Measurements from ENCODE around the gene TAF1D.
"Not testable (repeated sequence)": the region's sequence is repeated elsewhere in the genome, so short reads cannot be mapped to it uniquely, and the experiment has no call there.

Gene TAF1D

GRCh38 chr11:93746101-93746500 lies 4.8 kb upstream of the TAF1D start:
- no peak for DNase-seq

DNA sequence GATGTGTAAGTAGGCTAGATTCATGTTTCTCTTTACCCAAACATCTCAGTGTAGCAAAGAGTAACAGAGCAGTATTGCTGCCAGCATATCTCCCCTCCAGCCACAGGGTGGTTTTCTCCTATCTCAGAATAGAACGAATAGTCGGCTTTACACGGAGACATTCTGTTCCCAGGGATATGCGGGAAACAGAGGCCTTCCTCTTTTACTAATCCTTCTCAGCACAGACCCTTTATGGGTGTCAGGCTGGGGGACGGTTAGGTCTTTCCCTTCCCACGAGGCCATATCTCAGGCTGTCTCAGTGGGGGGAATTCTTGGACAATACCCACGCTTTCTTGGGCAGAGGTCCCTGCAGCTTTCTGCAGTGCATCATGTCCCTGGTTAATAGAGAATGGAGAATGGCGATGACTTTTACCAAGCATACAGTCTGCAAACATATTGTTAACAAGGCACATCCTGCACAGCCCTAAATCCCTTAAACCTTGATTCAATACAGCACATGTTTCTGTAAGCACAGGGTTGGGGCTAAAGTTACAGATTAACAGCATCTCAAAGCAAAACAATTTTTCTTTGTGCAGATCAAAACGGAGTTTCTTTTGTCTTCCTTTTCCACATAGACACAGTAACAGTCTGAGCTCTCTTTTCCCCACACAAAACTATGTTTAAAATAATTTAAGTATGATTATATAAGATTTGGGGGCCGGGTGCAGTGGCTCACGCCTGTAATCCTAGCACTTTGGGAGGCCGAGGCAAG lies 3.9 kb upstream of the TAF1D start:
- not testable (repeated sequence) for DNase-seq

DNA sequence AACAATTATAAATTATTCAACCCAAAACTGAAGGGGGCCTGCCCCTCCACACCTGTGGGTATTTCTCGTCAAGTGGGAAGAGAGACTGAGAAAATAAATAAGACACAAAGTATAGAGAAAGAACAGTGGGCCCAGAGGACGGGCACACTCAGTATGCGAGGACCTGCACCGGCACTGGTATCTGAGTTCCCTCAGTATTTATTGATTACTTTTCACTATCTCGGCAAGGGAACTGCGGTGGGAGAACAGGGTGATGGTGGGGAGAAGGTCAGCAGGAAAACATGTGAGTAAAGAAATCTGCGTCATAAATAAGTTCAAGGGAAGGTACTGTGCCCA lies 3.3 kb upstream of the TAF1D start:
- DNase-seq: no peak

- DNase-seq: no peak
Observed at GRCh38 chr11:93743291-93743690, 2.0 kb upstream of the TAF1D start.

DNA sequence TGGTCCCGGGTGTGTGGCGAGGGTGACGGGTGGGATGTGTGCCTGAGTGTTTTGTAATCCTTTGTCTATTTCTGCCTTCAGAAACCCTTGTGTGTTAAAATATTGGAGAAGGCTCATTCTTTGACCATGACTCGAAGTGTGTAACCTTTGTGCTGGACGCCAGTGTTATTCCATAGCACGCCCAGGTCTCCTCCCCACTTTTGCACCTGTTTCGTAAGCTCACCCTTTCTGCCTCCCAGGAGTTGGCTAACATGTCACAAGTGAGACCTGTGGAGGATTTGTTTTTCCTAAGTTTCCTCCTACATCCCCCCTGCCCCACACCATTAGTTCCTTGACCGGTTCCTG lies 559 bp upstream of the TAF1D start:
- DNase-seq: no peak

DNA sequence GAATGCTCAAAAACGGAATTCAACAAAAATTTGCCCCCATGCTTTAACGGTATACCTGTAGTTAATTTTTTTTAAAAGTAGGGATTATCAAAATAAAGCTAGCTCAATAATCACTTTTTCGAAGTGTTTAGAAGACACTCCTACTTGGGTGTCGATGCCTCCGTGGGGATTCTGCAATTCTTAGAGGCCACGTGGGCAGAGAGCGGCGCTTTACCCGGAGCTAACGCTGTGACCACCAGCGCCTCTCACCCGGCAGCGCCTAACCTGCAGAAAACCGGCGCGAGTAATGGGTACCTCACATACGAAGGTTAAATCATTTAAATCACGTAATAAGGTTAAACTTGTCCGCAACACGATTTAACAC lies 583 bp downstream of the TAF1D start:
- peak; percentile 63 for DNase-seq

DNA sequence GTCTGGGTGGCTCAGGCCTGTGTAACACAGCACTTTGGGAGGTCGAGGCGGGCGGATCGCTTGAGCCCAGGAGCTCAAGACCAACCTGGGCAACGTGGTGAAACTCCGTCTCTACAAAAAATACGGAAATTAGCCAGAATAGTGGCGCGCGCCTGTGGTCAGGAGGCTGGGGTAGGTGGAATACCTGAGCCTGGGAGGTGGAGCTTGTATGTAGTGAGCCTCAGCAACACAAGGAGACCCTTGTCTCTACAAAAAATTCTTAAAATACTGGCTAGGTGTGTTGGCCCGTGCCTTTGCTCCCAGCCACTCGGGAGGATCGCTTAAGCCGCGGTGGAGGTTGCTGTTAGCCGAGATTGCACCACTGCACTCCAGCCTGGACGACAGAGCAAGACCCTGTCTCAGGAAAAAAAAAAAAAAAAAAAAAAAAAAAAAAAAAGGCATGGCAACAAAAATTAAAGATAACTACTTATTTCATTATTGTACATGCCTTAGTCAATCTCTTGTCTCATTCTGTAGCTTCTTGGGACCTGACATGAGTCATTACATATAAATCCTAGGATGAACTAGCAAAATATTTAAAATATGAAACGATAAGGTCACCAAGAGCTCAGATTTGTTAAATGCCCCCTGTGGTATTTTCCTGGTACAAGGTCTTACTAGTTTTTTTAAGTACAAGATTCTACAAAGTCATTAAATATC lies 1.1 kb downstream of the TAF1D start:
- peak; percentile 76 for DNase-seq

DNA sequence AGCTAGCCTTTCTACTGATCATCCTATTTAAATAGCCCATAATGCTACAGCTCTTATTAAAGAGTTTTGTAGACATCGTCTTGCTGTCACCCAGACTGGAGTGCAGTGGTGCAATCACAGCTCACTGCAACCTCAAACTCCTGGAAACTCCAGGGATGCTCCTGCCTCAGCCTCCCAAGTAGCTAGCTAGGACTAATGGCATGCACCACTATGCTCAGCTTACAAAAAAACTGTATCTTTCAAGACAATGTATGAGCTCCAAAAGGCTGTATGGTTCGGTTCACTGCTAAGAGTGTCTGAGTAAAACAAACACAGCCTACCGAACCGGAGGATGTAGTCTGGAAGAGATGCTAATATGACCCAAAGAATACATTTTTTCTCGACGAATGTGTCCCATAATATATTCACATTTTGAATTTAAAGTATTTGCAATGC lies 2.6 kb downstream of the TAF1D start:
- DNase-seq: peak; percentile 41

DNA sequence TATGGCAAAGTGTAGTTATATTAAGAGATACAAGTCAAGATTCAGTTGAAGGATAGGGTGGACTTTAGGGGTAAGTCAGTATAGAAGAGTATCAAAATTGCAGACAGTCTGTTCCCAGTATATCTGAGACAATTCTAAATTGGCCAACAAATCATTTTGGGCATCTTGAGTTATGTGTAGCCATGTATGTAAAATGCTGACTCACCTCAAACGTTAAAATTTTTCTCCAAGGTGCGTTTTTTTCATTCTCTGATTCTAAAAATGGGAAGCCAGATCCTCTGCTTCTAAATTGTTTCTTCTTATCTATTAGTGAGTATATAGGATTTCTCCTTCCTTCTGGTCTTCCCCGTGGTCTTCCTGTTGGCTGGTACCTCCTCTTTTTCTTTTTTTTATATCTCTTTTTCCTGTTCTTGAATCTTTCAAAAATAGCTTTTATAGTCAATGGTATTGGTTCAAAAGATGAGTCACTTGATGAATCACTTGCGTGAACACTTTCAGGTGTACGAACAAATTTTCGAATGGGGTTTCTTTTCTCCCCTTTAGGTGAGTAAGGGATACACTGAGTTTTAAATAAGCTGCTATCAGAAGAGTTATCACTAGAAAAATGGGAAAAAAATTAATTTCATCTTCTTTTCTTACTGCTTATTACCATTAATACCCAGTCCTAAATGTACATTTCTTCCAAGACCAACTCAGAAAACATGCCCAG lies 3.2 kb downstream of the TAF1D start:
- peak; percentile 36 for DNase-seq

GRCh38 chr11:93736129-93736528 lies 5.2 kb downstream of the TAF1D start:
- peak; percentile 47 for DNase-seq

DNA sequence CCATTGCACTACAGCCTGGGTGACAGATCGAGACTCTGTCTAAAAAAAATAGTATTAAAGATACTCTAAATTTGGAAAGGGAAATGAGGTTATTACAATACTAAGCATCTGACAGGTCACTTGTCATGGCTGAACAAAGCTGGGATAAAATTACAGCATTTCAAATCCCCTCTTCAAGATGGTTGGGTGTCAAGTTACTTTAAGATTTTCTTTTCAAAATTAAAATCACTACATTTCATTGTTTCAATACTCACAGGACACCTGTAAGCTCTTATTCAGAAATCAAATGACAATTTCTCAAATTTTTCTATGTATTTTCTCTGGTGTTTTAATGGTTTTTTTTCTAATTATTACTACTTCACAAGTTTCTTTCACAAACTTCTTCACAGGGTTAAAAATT lies 5.7 kb downstream of the TAF1D start:
- no peak for DNase-seq

DNA sequence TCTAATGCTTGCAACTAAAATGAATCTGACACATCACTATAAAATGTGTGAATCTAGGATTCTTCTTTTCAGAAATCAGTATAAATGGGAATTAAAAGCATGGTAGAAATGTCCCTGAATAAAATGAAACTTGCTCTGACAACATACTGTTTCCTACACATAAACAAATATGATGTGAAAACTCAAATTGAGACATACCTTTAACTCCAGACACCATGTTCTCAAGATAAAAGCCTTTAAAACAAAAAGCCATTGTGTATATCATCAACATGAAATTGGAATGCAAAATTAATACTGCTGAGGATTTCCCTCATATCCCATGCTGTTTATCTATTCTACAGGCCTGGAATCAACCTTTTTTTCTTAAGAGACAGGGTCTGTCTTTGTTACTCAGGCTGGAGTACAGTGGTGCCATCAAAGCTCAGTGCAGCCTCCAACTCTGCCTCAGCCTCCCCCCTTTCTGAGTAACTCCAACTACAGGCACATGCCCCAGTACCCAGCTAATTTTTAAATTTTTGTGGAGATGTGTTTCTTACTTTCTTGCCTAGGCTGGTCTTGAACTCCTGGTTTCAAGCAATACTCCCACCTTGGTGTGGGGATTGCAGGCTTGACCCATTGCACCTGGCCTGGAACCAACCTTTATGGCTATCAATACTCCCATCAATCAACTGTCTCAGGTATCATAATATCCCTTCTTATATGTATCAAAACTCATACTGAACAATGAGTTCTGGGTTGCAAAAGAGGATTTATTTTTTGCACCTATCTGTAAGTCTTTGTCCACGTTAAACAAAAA lies 6.7 kb downstream of the TAF1D start:
- DNase-seq: no peak

DNA sequence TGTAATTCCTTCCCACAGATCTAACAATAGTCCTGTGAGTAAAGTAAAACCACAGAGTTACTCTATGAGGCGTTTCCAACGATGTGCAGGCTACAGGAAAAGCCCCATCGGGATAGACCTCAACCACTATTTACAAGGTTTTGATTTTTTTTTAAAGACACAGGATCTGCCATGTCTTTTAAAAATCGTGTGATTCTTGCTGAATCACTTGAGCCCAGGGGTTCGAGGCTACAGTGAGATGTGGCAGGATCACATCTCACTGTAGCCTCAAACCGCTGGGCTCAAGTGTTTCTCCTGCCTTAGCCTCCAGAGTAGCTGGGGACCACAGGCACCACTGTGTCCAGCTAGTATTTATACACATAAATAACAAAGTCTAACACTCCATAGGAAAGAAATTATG lies 7.8 kb downstream of the TAF1D start:
- DNase-seq: no peak

DNA sequence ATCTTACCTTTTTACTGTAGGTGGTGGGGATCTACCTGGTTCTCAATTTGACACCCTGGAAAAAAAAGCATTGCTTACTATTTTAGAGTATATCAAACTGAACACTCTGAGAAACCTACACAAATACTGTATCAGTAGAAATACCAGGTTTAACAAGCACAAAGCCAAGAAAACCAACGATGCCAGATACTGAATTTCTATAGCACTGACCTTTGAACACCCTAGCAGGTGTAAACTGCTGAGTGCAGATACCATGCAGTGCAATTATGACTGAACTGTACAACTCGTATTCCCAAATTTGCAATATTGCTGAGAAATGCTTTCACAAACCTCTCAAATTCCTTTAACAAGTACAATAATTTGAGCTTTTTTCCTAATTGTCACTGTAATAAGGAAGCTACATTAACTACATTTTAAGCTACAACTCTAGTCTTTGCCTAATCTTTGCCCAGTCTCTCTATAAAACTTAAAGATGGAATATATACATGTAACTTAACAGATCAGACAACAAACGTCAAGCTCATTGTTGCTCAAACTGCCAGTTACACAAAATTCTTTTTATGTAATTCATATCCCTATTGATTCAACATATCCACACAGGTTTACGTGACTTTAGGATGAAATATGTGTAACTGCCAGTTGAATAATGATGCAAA lies 8.9 kb downstream of the TAF1D start:
- no peak for DNase-seq

DNA sequence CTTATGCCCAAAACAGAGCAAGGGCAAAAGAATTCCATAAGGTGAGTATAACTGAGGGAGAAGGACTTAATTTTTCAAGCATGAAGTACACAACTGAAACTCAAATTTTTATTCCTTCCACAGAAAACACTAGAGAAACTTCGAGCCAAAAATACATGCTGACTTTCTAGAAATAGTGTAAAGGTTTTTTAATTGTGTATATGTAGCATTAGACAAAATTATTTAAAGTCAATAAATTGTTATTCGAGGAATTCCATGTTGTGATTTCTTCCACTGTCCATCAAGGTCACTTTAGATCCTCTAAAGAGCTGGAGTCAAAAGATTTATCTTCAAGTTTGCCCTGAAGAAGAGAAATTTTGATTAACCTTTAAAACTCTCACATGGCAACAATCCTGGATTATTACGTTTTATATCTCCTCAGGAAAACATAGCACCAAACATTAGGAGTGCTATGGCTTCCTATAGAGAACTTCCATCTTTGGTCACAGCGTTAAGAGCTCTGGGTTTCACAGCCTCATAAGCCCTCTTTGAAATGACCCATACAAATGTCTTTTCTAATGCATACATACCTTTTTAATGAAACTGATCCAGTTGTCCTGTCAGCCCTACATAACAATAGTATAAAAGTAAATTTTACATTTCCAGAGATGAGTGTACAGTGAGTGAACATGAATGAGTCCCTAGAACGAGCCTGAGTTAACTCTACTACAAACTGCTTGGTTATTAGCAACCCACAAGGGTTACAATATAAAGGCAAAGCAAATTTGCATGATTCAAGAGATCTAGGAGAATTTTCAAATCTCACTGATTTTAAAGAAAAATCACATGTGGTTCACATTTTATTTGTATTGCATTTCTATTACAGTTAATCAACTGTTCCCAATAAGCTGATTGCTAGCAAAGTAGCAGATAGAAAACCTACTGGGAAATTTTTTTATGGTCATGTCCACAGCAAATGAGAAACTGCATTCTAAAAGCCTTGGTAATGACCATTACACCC lies 10.9 kb downstream of the TAF1D start:
- no peak for DNase-seq

GRCh38 chr11:93729129-93729616 lies 12.1 kb downstream of the TAF1D start:
- DNase-seq: no peak

- no peak for DNase-seq
Observed at GRCh38 chr11:93728792-93729128, 12.5 kb downstream of the TAF1D start.

DNA sequence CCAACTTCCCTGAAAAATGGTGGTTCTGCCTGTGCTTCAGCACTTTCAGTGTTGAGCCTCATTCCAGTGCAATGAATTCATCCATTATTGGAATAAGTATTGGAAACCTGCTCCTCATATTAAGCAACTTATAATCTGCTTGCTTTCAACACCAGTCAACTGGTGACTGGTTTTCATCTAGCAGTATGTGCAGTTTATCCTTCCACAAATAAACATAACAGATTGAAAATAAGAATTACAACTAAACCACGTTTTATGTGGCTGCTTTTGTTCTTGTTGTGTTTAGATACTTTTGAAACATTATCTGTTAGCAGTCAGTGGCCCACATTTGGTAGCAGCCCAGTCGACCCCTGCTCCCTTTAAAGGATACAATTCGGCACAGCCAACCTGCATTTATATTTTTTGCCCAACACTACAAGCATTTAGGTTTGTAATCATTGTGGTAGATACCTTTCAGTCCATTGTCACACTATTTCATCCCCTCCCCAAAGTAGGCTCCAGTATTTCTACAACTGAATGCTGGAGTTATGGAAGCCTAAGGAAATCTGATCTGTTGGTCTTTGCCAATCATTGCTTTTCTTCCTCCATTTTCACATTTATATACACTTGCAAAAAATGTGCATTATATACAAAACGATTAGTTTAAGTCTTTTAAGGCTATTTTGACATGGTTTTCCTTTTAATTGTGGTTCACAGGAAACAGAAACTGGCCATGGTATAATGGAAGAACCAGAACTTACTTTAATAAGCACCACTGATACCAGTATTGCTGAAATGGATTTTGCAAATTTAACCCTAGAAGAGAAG lies 13.1 kb downstream of the TAF1D start:
- no peak for DNase-seq

DNA sequence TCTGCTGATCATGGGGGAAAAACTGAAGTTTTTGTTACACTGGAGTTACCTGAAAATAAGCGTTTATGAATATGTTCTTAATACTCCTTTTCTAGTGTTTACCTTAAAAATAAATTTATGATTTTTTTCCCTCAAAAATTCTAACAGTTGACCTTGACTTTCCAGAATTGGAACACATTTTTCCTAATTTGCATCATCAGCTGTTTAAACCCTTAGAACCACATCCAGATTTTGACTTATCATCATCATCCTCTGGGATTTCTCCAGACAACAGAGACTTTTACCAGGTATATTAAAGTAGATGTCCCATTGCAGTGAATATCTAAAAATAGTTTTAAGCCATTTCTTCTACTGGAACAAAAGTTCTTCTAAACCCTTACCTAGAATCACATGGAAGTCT lies 17.2 kb downstream of the TAF1D start:
- no peak for DNase-seq

DNA sequence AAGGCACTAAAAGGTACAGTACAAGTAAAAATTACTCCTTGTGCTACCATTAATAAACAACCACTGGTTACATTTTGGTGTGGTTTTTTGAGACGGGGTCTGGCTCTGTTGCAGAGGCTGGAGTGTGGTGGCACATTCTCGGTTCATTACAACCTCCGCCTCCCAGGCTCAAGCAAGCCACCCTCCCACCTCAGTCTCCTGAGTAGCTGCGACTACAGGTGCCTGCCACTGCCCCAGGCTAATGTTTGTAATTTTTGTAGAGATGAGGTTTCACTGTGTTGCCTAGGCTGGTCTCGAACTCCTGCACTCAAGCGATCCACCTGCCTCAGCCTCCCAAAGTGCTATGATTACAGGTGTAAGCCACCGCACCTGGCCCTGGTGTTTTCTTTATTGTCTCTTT lies 20.8 kb downstream of the TAF1D start:
- no peak for DNase-seq

GRCh38 chr11:93719310-93719709 lies 22.0 kb downstream of the TAF1D start:
- no peak for DNase-seq
